Right lobe of liver (tissue), 6 donors: ENCODE measurements around the gene MICAL1. TPM values are rescaled to one million over a fixed set of nuclear protein-coding genes. Genes with fewer than 3 reads are reported as not detected.

ENCODE experiments used
- ATAC-seq, 4 donors: fragments of 200-7000 bp; cut with Tn5 transposase; one replicate each; pipeline ENCODE4 v1.9.1; 2020; ENCODE audit warnings: mild to moderate bottlenecking in 4 of 4, moderate library complexity in 4 of 4
- DNase-seq, 3 donors: peaks; one replicate each; pipeline ENCODE4 v3.0.0-alpha.2; 2020
- H3K27ac ChIP-seq, 3 donors: fragments of 200-600 bp; one replicate each; pipeline ENCODE4 v1.8.0; 2022
- H3K27me3 ChIP-seq, 2 donors: fragments of 200-600 bp; one replicate each; pipeline ENCODE4 v1.8.0; 2022
- H3K36me3 ChIP-seq, 4 donors: fragments of 200-600 bp; sonication (generic) in 1 of 4; one replicate each; pipeline versions ENCODE4 v1.5.1 to v1.8.0; 2017 to 2022; ENCODE audit warnings: control low read depth in 1 of 4
- H3K4me1 ChIP-seq, 4 donors: fragments of 200-600 bp; sonication (generic) in 1 of 4; one replicate each; pipeline versions ENCODE4 v1.5.1 to v1.8.0; 2017 to 2022; ENCODE audit warnings: control low read depth in 1 of 4
- H3K4me3 ChIP-seq, 3 donors: fragments of 200-600 bp; one replicate each; pipeline ENCODE4 v1.8.0; 2022
- H3K9me3 ChIP-seq, 4 donors: fragments of 200-600 bp; sonication (generic) in 1 of 4; one replicate each; pipeline versions ENCODE4 v1.5.1 to v1.8.0; 2017 to 2022; ENCODE audit warnings: control low read depth in 1 of 4
- CTCF ChIP-seq, 4 donors: fragments of 200-600 bp in 3 of 4; fragments of 450-650 bp in 1 of 4; IDR thresholded peaks; one replicate each; pipeline versions ENCODE4 v1.5.1 to v1.8.0; 2016 to 2022; ENCODE audit warnings: antibody characterized with exemption in 4 of 4, mild to moderate bottlenecking in 2 of 4
- POLR2A ChIP-seq: fragments of 450-650 bp; IDR thresholded peaks from one replicate; pipeline ENCODE4 v1.6.1; 2017; ENCODE audit warnings: antibody characterized with exemption, mild to moderate bottlenecking
- WGBS: methylation state at CpG from one replicate; pipeline ENCODE4 v1.1.6; 2018; ENCODE audit warnings: low coverage, low lambda C conversion rate; ENCODE audit not compliant: insufficient coverage; ENCODE audit errors: missing lambda C conversion rate; 5-methylcytosine and 5-hydroxymethylcytosine counted together
- intact Hi-C, 2 donors: fragments of 100-400 bp; cut with DNase I; formaldehyde crosslinking; loops; one replicate each; pipeline versions ENCODE4 v1.11.2 to v1.14.1; 2022
- total RNA-seq, 6 experiments: library from RNA; depleted of rRNA in 2 of 6; stranded (reverse); fragments of >200 nt in 2 of 6; fragmentation: NEBNext Ultra II Directional in 3 of 6; extraction: Animal tissue kit (Norgen Biotek cat#: 25700) in 3 of 6; gene quantifications; one replicate each; pipeline versions ENCODE4 v1.1.0 to v1.2.4, GENCODE V29; 2016 to 2023
- donor health status: DM: no; HTN: yes; CAD: no.
- donor health status: DM: no; HTN: no; CAD: no.
- donor health status: DM: no; HTN: no; CAD: no.
- donor health status: DM: no; HTN: yes; CAD: no.
- donor health status: DM: no; HTN: yes; CAD: no.

Gene MICAL1
- total RNA-seq, 6 experiments from 2014 or later, result 1.4 to 11.7 (median 5.2) TPM

DNA sequence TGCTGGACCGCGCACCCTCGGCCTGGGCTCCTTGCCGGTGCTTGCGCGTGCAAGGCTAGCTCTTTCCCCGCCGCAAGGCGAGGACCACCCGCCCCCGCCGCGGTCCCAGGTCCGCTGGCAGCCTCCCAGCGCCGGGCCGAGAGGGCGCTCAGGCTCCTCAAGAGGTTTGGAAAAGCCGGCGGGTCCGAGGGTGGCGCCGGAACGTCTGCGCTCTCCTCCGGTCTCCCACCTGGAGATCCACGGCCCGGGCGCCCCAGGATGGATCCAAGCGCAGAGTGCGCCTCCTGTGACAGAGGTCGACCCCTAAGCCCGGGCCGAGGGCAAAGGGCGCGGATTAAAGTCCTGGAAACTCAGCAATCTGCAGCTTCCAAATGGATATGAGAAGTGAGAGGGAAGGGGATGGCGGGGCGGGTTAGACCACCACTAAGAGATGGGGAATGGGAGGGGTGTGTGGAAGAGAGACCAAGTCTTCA lies 575 bp upstream of the MICAL1 start:
- no peak for DNase-seq
- Histone ChIP-seq H3K36me3 (no peaks in the 10 kb centered on the region), H3K27ac (peak overlapping the region in 1 of 3 donors; percentile 21), H3K27me3 (peaks cover 0 to 4% of the 10 kb centered on the region in 2 donors), H3K4me1 (peaks cover 0 to 12% (median 3%) of the 10 kb centered on the region in 4 donors), H3K9me3 (no peaks in the 10 kb centered on the region), H3K4me3 (peak overlapping the region; percentile 51 to 70 (median 59))
- TF ChIP-seq POLR2A (no peak), CTCF (IDR thresholded peaks at IDR 0.05) (no peak)
- no peak for ATAC-seq
- intact Hi-C loops, result no loop called here
- 32% methylated on average over 13 of the region's 38 CpGs for WGBS

GRCh38 chr6:109454496-109455436 lies 806 bp downstream of the MICAL1 start:
- 13% methylated on average over 14 of the region's 48 CpGs for WGBS
- H3K27ac ChIP-seq, result peak overlapping the region; percentile 47 to 83 (median 63)
- no peaks in the 10 kb centered on the region for H3K9me3 ChIP-seq
- peak in 2 of 3 donors; percentile 52 to 65 for DNase-seq
- no peaks in the 10 kb centered on the region for H3K36me3 ChIP-seq
- peak; percentile 28 to 49 (median 38) for ATAC-seq
- H3K27me3 ChIP-seq, result peaks cover 0 to 4% of the 10 kb centered on the region in 2 donors
- TF ChIP-seq POLR2A, result peak; percentile 23
- TF ChIP-seq CTCF (IDR thresholded peaks at IDR 0.05), result no peak
- intact Hi-C loops, result no loop called here
- peak overlapping the region; percentile 51 to 70 (median 59) for H3K4me3 ChIP-seq
- H3K4me1 ChIP-seq, result peaks cover 0 to 12% (median 3%) of the 10 kb centered on the region in 4 donors

- ATAC-seq (no peak), DNase-seq (no peak)
- H3K4me3 ChIP-seq, result peak overlapping the region in 1 of 3 donors; percentile 59
- H3K4me1 ChIP-seq, result peaks cover 0 to 12% (median 3%) of the 10 kb centered on the region in 4 donors
- H3K9me3 ChIP-seq, result no peaks in the 10 kb centered on the region
- peak overlapping the region in 1 of 3 donors; percentile 63 for H3K27ac ChIP-seq
- WGBS, result 75% methylated on average over 10 of the region's 27 CpGs
- H3K27me3 ChIP-seq, result peaks cover 0 to 4% of the 10 kb centered on the region in 2 donors
- TF ChIP-seq CTCF (IDR thresholded peaks at IDR 0.05) (no peak), POLR2A (no peak)
- intact Hi-C loops, result no loop called here
- H3K36me3 ChIP-seq, result no peaks in the 10 kb centered on the region
Measured at GRCh38 chr6:109453594-109454495, 1.7 kb downstream of the MICAL1 start.

DNA sequence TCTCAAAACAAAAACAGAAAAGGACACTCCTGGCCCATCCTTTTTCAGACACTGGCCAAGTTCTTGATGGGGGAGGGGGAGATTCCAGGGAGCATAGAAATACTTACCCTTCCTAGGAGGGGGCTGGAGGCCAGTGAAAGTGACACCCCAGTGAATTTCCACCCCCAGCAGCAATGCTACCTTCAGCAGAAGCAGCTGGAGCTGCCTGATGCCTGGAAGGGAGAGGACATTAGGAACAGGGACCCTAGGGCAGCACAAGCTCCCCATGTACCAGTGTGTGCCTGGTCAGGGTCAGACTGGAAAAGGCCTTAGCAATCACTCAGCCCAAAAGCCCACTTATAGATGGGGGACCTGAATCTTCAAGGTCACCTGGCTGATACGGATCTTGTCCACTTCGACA lies 2.4 kb downstream of the MICAL1 start:
- Histone ChIP-seq H3K4me3 (no peak overlapping the region), H3K4me1 (peaks cover 0 to 12% (median 3%) of the 10 kb centered on the region in 4 donors), H3K27me3 (peaks cover 0 to 4% of the 10 kb centered on the region in 2 donors), H3K9me3 (no peaks in the 10 kb centered on the region), H3K36me3 (no peaks in the 10 kb centered on the region), H3K27ac (no peak overlapping the region)
- DNase-seq (no peak), ATAC-seq (no peak)
- TF ChIP-seq POLR2A, result no peak
- no peak for TF ChIP-seq CTCF (IDR thresholded peaks at IDR 0.05)
- WGBS, result 100% methylated on average over 1 of the region's 2 CpGs
- intact Hi-C loops, result no loop called here
